Left forelimb (tissue), 1 donor: ENCODE results near the gene BTG1.
"Not testable (repeated sequence)": the region's sequence is repeated elsewhere in the genome, so short reads cannot be mapped to it uniquely, and the experiment has no call there.

ENCODE experiments used
- DNase-seq: peaks from one replicate; pipeline ENCODE4 v3.0.0-alpha.2; 2018; ENCODE audit warnings: low spot score

Gene BTG1

DNA sequence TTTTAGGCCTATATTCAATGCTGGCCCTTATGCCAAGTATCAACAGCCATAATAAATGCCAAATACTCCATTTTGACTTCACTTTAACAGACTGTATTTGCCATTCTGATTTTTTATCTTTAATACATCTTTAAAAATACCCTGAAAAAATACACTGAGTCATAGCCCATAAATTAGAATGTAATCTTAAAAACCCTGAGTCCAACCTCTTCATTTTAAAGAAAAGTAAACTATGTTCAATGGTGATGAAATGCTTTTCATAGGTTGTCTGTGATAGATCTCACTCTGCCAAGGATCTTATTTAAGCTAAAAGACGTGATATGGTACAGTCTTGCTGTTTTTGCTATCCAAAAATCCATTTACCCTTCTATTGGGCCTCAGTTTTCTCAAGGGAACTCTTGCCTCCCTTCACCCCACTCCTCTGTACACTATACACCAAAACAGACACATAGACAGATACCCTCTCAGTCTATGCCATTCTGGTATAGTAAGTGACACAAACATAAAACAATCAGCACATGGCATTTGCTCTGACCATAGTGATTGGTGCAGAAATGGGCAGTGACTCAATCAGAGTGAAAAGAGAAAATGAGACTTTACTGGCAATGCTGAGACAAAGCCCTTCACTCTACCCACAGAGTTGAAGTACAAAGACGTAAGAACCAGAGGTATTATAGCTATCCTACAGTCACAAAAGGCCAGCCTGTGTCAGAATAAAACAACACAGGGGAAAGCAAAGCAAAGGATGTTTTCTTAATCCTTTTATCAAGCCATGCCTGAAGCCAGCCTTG lies 49.1 kb downstream of the BTG1 start:
- DNase-seq = no peak

GRCh38 chr12:92094751-92095161 lies 50.9 kb downstream of the BTG1 start:
- DNase-seq = no peak

DNA sequence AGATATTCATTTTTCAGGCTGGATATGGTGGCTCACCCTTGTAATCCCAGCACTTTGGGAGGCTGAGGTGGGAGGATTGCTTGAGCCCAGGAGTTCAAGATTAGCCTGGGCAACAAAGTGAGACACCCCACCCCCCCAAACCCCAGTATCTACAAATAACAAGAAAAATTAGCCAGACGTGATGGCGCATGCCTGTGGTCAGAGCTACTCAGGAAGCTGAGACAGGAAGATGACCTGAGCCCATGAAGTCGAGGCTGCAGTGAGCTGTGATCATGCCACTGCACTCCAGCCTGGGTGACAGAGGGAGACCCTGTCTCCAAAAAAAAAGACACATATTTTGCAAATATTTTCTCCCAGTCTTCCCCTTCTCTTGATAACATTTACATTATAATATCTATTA lies 51.3 kb downstream of the BTG1 start:
- DNase-seq = not testable (repeated sequence)
